KG1 (cell line): ENCODE data around the gene USP31.
"Not testable (repeated sequence)": the region's sequence is repeated elsewhere in the genome, so short reads cannot be mapped to it uniquely, and the experiment has no call there.

Source experiments
- DNase-seq: peaks from one replicate; lab custom pipeline; 2025; lab: John Stamatoyannopoulos, UW

Gene USP31

GRCh38 chr16:23096450-23096849 is 52.8 kb downstream of the USP31 start:
- not testable (repeated sequence) for DNase-seq

- DNase-seq: not testable (repeated sequence)
Observed at GRCh38 chr16:23094136-23094535, 55.1 kb downstream of the USP31 start.

- DNase-seq: no peak
Observed at GRCh38 chr16:23092801-23093117, 56.5 kb downstream of the USP31 start.

GRCh38 chr16:23092072-23092800 is 57.0 kb downstream of the USP31 start:
- DNase-seq: no peak

GRCh38 chr16:23089111-23089510 is 60.1 kb downstream of the USP31 start:
- no peak for DNase-seq

- no peak for DNase-seq
Observed at GRCh38 chr16:23088018-23088417, 61.2 kb downstream of the USP31 start.

GRCh38 chr16:23085949-23086348 is 63.3 kb downstream of the USP31 start:
- DNase-seq: no peak

GRCh38 chr16:23082161-23082788 is 67.0 kb downstream of the USP31 start:
- DNase-seq: no peak

- no peak for DNase-seq
Observed at GRCh38 chr16:23081675-23082119, 67.6 kb downstream of the USP31 start.

GRCh38 chr16:23080747-23081146 is 68.5 kb downstream of the USP31 start:
- DNase-seq: no peak

- DNase-seq: no peak
Observed at GRCh38 chr16:23080329-23080728, 68.9 kb downstream of the USP31 start.

- DNase-seq: no peak
Observed at GRCh38 chr16:23079675-23080301, 69.5 kb downstream of the USP31 start.

- DNase-seq: no peak
Observed at GRCh38 chr16:23074423-23074822, 74.8 kb downstream of the USP31 start.

- no peak for DNase-seq
Observed at GRCh38 chr16:23072769-23073549, 76.3 kb downstream of the USP31 start.

- DNase-seq: no peak
Observed at GRCh38 chr16:23072084-23072599, 77.1 kb downstream of the USP31 start.

GRCh38 chr16:23071196-23072083 is 77.8 kb downstream of the USP31 start:
- no peak for DNase-seq

- DNase-seq: no peak
Observed at GRCh38 chr16:23069844-23070243, 79.4 kb downstream of the USP31 start.

- no peak for DNase-seq
Observed at GRCh38 chr16:23068079-23068736, 81.0 kb downstream of the USP31 start.

- DNase-seq: no peak
Observed at GRCh38 chr16:23066676-23067075, 82.6 kb downstream of the USP31 start.

- no peak for DNase-seq
Observed at GRCh38 chr16:23064639-23065038, 84.6 kb downstream of the USP31 start.

- DNase-seq: no peak
Observed at GRCh38 chr16:23062524-23062923, 86.7 kb downstream of the USP31 start.
